ENCODE data around the gene ITIH4.

The ITIH4 gene

DNA sequence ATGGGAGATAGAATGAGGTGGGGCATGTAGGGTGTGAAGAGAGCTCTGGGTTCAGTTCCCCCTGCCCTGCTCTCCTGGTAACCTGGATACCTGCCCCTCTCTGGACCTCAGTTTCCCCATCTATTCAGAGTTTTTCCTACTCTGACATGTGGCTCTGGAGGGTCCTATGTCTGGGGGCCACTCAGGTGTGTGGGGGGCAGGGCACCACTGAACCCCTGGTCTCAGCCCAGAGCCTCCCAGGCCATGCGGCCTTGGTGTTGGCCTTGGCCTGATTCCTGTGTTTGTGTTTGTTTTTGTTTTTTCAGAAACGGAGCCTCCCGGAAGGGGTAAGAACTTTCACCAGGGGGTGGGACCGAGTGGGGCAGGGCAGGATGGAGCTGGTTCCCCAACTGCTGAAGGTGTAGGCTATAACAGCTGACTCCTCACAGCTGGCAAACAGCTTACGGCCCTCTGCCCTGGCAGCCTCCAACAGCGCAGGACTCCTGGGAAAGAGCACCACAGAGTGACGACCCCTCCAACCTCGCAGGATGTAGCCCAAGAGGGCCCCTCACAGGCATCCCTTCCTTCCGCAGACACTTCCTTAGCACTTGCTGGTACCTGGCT, 35.1 kb downstream of the ITIH4 start:
- DNase-seq = no peak

DNA sequence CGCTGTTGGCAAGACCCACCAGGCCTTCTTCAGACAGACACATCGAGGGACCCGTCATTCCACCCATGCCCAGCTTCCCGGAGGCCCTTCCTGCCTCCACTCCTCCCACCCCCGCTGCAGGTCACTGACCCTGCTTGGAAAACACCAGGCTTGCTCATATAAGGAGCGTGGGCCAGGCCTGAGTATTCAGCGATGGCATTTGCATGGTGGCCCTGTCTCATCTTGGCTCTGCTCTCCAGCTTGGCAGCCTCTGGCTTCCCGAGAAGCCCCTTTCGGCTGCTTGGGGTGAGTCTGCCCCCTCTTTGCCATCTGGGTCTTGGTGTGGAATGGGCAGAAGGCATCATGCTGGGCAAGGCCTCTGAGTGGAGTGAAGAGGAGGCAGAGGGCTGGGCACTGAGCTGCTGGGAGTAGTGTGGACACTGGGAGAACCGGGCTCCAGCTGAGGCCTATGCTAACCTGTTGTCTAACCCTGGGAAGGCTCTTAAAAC, 35.8 kb downstream of the ITIH4 start, which contains the start of gene ITIH3:
ITIH3 (plus strand) TSS at position 185 of the 488 bp plus-strand sequence; CDS start at position 193, 8 bp downstream.
- DNase-seq = no peak

DNA sequence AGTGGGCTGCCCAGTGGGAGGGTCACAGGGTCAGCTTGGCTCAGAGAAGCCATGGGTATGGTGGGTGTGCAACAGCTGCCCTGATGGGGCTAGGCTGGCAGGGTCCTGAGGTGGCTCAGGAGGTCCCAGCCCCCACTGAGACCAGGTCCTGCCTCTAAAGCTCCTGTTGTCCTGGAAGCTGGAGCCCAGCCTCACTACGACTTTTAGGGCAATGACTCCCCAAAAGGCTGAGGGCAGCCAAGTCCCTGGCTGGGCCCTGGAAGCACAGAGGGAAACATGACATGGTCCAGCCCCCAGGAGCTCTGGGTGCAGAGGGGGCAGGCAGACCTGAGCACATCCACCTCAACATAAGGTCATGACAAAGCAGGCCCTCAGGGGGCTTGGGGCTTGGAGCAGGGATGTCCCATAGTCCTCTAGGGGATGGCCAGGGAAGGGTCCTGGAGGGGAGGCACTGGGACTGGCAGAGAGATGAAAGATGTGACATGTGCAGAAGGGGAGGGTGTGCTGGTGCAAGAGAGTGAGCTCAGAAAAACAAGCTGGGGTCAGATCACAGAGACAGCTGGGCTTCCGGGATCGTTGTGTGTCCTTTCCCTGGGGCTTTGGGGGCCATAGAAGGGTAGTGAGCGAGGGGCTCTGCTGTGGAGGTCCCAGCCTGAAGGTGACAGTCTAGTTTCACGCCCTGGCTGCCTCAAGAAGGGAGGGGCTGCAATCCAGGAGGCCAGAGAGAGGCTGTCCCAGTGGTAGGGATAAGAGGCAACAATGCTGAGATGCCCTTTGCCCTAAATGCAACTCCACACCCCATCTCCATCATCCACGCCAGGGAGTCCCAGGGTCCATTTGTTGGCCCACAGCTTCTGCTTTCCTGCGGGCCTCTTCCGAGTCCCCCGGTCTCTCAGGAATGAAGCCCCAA, 36.5 kb downstream of the ITIH4 start:
- DNase-seq = no peak

DNA sequence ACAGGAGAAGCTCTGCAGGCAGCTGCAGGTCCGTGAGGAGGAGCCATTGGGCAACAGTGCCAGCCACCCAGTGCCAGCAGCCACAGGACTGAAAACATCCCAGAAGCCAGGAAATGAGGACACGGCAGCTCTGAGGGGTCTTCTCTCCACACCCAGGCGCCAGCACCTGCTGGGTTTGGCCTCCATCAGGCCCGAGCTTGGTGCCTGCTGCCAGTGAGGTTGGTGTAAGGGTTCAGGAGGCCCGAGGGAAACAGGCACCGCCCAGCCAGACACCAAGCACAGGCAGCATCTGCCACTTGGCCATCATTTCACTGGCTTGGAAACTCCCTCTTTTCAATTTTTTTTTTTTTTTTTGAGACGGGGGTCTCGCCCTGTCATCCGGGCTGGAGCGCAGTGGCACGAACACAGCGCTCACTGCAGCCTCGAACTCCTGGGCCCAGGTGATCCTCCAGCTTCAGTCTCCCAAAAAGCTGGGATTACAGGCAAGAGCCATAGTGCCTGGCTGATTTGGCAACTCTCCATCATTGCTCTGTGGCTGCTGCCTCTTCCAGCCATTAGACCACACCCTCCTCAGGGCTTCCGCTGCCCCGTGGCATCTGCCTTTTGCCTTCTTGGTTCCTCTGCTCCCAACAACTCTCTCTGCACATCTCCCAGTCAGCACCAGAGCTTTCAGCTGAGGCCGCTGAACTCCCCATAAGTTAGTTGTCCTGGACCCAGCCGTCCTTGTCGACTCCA, 37.3 kb downstream of the ITIH4 start:
- no peak for DNase-seq

DNA sequence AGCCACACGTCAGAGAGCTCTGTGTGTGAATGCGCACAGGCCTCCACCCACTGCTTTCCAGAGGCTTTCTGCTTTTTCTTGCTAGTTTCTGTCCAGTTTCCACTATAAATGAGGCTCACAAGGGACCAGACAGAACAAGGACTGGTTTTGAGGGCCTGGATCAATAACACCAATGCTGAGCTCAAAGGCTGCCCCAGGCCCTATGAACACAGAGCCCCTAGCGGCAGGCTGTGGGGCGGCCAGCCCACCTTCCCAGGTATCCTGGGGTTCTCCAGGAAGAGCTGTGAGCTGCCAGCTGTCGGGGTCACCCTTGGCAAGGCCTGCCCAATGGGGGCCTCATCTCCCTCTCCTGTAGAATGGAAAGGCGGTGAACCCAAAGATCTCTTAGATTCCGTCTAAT, 38.1 kb downstream of the ITIH4 start:
- no peak for DNase-seq

DNA sequence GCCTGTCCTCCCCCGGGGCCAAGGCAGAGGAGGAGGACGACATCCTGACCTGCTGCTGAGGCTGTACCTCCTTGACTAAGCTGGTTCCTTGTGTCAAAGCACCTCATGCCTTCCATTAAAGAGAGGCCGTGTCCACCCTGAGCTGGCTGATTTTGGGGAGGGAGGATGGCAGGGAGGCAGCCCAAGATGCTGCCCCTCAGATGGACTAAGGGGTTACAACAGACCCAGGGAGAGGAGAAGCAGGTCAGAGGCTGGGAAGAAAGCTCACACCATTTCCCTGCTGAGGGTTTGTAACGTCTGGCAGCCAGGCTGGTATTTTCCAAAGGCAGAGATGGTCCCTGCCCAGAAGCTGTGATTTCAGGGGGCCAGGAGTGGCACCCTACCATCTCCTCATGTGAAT, 38.5 kb downstream of the ITIH4 start:
- no peak for DNase-seq

DNA sequence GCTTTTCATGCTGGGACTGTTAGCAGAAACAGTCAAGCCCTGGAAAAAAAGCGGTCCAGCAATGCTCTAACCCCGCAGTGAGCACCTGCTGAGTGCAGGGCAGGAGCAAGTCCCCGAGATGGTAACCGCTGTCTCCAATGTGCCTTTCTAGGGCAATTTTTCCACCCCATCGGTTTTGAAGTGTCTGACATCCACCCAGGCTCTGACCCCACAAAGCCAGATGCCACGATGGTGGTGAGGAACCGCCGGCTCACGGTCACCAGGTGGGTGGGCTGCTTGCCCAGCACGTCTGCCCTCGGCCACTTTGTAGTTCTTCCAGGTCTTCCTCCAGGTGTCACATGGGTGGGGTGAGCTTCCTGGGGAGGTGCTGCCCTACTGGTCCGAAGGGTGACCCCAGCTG, 39.1 kb downstream of the ITIH4 start:
- no peak for DNase-seq

DNA sequence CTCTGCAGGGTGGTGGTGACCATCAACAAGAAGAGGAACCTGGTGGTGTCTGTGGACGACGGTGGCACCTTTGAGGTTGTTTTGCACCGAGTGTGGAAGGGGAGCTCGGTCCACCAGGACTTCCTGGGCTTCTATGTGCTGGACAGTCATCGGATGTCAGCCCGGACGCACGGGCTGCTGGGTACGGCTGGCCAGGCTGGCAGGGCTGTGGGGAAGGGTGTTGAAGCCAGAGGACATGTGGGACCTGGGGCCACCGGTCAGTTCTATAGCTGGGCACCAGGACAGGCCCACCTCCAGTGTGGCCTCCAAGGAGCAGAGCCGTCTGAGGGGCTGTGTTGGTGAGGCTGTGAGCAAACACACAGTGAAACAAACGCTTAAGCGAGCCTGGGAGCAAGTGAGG, 39.7 kb downstream of the ITIH4 start:
- DNase-seq = no peak

DNA sequence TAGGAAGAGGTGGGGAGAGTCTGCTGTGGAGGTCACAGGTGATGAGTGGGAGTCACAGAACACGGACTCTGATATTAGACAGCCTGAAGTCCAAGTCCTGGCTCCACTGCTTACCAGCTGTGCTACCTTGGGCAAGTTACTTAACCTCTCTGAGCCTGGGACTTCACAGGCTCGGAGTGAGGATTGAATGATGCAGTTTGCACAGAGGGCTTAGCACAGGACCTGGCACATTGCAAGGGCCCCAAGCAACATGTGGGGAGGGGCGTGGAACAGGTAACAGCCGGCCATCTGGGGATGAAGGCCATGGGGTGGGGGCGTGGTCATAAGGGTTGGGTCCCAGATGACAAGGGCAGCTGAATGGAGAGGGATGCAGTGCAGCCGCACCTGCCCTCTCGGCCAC, 40.1 kb downstream of the ITIH4 start:
- DNase-seq = no peak

DNA sequence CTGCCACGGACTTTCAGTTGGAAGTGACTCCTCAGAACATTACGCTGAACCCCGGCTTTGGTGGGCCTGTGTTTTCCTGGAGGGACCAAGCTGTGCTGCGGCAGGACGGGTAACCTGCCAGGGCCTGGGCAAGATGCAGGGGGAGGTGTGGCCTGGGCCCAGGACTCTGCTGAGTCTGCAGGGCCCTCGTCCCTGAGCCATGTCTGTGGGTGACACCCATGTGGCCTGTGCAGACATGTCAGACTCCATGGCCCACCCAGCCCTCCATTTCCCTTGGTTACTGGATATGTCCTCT, 40.8 kb downstream of the ITIH4 start:
- DNase-seq = no peak

DNA sequence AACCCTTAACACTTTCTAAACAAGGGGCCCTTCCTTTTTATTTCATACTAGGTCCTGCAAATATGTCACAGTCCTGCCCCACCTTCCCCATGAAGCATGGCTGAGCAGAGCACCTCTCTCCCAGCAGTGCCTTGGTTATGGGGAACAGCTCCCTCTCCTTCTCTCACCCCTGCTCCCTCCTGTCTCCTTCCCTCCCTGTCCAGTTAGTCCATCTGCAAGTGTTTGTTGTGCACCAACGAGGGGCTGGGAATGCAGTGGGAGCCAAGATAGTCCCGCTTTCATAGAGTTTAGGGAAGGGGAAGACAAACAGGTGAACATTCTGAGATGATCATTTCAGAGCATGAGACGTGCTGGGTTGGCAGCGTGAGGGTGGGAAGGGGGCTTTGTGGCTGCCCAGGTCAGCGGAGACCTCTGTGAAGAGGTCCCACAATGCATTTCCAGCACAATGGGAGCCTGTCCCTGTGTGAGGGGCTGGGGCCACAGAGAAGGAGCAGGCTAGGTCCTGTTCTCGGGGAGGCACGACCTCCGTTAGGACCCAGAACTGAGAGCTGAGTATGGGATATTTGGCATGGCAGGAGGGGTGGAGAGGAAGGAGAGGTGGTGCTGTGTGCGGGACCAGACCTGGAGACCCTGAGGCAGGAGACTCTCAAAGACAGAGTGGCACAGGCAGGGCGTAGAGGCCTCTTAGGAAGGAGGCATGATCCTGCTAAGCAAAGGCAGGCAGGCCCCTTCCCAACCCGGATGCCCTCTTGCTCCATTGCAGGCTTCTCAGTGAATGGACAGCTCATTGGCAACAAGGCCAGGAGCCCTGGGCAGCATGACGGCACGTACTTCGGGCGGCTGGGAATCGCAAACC, 41.4 kb downstream of the ITIH4 start:
- DNase-seq = no peak

DNA sequence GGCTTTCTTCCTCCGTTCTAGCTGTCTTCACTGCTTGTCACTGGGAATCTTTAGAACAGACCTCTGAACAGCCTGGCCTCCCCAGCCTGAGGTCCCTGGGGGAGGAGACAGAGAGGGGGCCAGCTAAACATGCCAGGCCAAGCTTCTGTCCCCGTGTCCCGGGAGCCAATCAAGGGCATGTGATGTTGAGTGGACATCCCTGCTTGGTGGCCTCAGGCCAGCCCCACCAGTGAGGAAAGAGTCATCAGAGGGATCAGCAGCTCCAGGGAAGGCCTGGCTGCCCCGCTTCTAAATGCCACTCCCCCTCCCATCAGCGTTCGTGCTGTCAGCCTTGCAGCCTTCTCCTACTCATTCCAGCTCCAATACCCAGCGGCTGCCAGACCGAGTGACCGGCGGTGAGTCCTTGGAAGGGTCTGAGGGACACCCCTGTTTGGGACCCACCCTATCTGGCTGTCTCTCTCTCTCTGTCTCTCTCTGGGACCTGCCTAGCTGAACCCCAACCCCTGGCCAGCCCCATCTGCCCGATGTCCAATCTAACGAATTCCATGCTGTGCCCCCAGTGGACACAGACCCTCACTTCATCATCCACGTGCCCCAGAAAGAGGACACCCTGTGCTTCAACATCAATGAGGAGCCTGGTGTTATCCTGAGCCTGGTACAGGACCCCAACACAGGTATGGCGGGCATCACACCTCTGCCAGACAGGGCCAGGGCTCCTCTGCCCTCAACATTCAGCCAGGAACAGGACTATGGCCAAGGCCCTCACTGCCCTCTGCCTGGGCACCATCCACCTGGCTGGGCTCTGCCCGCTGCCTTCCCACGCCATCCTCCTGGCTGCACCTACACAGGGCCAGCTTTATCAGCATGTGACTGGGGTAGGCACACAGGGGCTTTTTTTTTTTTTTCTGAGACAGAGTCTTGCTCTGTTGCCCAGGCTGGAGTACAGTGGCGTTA, 42.5 kb downstream of the ITIH4 start:
- DNase-seq = no peak

DNA sequence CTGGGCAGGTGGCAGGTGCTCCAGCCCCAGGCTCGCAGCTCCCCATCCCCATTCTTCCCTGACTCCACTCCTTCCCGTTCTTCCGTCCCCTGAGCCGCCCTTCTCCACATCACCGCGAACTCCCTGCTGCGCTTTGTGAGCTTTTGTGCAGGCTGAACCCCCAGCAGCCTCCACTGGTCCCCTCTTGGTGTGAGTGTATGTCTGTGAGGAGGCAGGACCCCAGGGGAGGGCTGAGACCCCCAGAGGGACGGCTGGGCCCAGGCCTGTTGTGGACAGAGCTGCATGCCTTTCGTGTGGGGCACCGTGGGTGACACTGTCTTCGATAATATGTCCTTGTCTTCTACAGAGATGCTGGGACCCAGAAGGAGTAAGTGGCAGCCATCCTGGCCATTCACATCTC, 43.2 kb downstream of the ITIH4 start:
- DNase-seq = no peak

DNA sequence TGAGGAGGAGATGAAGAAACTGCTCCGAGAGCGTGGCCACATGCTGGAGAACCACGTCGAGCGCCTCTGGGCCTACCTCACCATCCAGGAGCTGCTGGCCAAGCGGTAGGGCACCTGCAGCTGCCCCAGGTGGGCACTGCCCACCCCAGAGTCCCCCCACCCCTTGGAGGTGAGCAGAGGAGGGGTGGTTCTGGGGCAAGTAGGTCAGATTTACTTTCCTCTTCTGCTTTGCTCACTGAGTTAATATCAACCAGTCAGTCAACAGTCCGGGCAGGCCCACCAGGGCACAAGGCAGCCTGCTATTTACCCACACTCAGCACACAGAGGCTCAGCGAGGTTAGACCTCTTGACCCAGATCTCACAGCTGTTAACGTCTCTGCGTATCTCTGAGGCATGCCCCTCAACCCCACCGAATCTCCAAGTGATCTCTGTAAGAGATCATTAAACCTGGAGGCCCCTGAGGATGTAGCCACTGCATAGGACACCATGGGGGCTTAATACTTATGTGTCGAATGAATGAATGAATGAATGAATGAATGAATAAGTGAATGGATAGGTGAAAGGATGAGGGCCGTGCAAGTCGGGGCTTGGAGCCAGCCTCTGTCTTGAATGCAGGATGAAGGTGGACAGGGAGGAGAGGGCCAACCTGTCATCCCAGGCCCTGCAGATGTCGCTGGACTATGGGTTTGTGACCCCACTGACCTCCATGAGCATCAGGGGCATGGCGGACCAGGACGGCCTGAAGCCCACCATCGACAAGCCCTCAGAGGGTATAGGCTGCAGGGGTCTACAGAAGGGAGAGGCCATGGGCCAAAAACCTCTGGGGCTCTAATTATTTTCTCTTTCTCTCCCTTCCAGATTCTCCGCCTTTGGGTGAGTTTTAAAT, 43.9 kb downstream of the ITIH4 start:
- DNase-seq = no peak

DNA sequence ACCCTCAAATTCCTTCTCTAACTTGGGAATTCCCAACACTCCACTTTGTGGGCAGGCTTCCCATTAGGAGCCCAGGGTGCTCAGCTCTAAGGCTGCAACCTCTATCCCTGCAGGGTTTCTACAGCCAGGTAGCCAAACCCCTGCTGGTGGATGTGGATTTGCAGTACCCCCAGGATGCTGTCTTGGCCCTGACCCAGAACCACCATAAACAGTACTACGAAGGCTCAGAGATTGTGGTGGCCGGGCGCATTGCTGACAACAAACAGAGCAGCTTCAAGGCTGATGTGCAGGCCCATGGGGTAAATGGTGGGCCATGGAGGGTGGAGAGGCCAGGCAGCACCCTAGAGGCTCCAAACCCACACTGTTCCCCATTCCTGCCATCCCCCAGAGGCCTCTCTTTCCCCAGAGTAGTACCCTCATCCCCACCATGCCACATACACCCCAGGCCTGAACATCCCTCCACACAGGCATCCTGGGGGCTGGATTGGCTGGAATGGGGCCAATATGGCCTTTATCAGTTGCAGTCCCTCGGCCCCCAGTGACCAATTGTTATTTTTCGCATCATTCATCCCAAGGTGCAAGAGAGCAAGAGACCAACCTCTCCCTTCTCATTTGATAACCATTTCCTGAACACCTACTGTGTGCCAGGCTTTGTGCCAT, 45.4 kb downstream of the ITIH4 start:
- DNase-seq = peak; percentile 8

DNA sequence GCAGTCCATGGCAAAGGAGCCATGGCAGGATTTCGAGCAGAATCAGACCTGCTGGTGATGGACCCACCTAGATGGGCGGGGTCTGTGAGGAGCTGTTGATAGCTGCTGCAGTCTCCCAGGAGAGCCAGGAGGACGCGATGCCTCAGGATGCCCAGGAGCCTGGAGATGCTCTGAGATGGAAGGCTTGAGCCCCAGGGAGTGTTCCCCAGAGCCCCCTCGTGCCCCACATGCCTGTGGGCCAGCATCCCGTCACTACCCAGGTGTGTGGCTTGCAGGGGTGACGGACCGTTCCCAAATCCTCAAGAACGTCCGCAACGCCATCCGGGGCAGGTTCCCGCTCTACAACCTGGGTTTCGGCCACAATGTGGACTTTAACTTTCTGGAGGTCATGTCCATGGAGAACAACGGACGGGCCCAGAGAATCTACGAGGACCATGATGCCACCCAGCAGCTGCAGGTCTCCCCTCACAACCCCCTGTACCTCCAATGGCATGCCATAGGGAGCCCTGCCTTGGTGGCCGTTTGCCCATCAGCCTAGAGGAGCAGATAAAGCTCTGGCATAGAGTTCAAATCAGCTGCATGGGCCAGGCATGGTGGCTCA, 46.4 kb downstream of the ITIH4 start:
- DNase-seq = peak; percentile 16

DNA sequence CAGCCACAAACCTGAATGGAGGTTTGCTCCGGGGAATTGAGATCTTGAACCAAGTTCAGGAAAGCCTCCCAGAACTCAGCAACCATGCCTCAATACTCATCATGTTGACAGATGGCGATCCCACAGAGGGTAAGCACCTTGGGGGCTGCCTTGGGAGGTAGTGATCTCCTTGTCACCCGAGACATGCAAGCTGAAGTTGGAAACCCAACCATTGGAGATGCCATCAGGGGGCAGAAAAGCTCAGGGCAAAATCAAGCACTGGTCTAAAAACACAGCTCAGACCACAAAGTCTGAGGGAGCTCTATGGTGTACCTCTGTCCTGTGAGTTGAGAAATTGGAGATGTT, 47.3 kb downstream of the ITIH4 start:
- peak; percentile 4 for DNase-seq

DNA sequence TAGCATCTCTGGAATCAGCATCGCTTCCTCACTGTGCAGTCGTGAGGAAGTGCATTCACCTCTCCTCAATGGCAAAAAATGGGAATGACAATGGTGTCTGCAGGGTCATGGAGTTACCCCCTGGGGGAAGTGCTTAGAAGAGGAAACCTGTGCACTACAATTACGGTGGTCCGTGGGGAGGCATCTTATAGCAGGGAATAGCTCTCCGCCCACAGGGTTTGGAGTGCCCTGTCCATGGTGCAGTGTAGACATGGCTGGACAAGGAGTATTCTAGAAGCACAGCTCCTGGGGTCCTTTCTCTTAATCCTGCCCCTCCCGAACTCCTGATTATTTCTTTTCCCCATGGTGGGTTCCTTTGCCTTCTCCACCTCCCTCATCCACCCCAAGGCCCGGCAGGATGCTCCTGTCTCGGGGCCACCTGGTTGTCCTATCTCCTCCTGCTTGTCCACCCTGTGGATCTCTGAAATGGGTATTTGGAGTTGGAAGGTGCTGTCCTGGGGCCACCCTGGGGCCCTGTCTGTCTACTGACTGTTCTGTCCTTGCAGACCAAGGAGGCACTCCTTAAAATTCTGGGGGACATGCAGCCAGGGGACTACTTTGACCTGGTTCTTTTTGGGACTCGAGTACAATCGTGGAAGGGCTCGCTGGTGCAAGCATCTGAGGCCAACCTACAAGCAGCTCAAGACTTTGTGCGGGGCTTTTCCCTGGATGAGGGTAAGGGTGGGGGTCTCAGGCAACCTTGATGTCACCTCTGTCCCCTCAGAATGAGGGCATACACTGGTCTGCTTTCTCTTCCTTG, 47.9 kb downstream of the ITIH4 start:
- peak; percentile 9 for DNase-seq

DNA sequence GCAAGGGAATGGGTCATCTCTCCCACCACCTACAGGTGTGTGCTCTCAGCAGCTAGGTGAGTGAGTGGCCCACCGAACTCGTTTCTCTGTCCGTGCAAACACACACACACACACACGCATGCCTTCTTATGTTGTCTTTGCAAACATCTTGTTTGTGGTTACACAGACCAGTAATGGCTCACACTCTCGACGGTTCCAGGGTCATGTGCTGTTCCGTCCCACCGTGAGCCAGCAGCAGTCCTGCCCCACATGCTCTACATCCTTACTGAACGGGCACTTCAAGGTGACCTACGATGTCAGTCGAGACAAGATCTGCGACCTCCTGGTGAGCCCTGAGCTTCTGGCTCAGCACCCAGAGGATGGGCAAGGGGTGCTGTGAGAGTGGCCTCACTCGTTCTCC, 48.7 kb downstream of the ITIH4 start:
- DNase-seq = no peak

All from femur (tissue), 1 donor.